Vagina (tissue), 2 donors: ENCODE measurements around the gene TMEM203. TPM values are rescaled to one million over a fixed set of nuclear protein-coding genes. Genes with fewer than 3 reads are reported as not detected.

Experiments
- DNase-seq, 2 donors: peaks; one replicate each; pipeline ENCODE4 v3.0.0-alpha.2; 2017; ENCODE audit errors: extremely low spot score in 2 of 2
- H3K27ac ChIP-seq: fragments of 200-600 bp; sonication (generic); one replicate; pipeline ENCODE4 v1.5.1; 2019
- H3K27me3 ChIP-seq: fragments of 200-600 bp; sonication (generic); one replicate; pipeline ENCODE4 v1.5.1; 2019
- H3K36me3 ChIP-seq, 2 donors: fragments of 200-600 bp; sonication (generic); one replicate each; pipeline ENCODE4 v1.5.1; 2017 to 2019
- H3K4me1 ChIP-seq: fragments of 200-600 bp; sonication (generic); one replicate; pipeline ENCODE4 v1.5.1; 2019
- H3K4me3 ChIP-seq, 2 donors: fragments of 200-600 bp; sonication (generic); 1 replicate in 1 of 2; 2 replicates in 1 of 2; pipeline ENCODE4 v1.5.1; 2016 to 2019
- H3K9me3 ChIP-seq: fragments of 200-600 bp; sonication (generic); one replicate; pipeline ENCODE4 v1.5.1; 2019
- POLR2A ChIP-seq, 2 donors: fragments of 450-650 bp; IDR thresholded peaks; one replicate each; pipeline ENCODE4 v1.6.1; 2017; ENCODE audit warnings: antibody characterized with exemption in 2 of 2, mild to moderate bottlenecking in 2 of 2, moderate library complexity in 2 of 2
- POLR2AphosphoS5 ChIP-seq, 2 donors: sonication (generic); formaldehyde crosslinking; IDR thresholded peaks; one replicate each; pipeline ENCODE4 v1.9.0; 2017; ENCODE audit warnings: antibody characterized with exemption in 2 of 2, mild to moderate bottlenecking in 2 of 2, low read depth in 1 of 2; ENCODE audit not compliant: insufficient read depth in 1 of 2
- intact Hi-C: fragments of 100-400 bp; cut with DNase I; formaldehyde crosslinking; loops from one replicate; pipeline ENCODE4 v1.15.1; 2023
- total RNA-seq: library from RNA; depleted of rRNA; stranded (reverse); fragments of >200 nt; gene quantifications from one replicate; pipeline ENCODE4 v1.2.3, GENCODE V29; 2016
- TF ChIP-seq, protein P1 (sequence below), 3 experiments: fragments of 450-650 bp in 2 of 3; fragments of 200-600 bp in 1 of 3; sonication (generic) in 1 of 3; IDR thresholded peaks; one replicate each; pipeline ENCODE4 v1.5.1; 2017 to 2019; ENCODE audit warnings: antibody characterized with exemption in 3 of 3, mild to moderate bottlenecking in 2 of 3, moderate library complexity in 2 of 3

Gene TMEM203
- total RNA-seq, 1 donor from 2014 or later, result 24.6 TPM

DNA sequence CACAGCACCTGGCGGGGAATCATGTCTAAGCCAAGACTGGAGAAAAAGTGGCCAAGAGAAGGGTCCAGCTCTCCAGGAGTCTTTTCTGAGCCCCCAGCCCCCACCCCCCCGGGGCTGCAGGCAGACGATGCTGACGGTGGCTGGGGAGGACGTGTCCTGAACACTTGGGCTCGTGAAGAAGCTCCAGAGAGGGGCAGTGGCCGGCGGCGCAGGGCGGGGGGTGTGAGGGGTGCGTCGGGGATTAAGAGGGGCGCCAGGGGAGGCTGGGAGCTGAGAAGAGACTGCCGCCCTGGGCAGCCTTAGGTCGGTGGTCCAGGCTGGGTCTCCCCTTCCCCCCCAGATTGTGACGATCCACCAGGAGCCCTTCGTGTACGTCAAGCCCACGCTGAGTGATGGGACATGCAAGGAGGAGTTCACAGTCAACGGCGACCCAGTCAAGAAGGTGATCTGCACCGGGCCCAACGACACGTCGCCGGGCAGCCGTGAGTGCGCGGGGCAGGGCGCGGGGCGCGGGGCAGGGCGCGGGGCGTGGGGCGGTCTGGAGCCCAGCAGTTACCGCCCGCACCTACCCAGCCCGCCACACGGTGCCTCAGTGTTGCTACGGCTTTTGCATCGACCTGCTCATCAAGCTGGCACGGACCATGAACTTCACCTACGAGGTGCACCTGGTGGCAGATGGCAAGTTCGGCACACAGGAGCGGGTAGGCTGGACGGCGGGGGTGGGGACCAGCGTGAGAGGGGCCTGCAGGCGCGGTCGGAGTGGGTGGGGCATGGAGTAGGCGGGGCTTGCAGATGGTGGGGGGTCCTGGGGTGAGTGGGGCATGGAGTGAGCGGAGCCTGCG, 44.5 kb downstream of the TMEM203 start:
- H3K27me3 ChIP-seq, result peaks cover 26% of the 10 kb centered on the region
- no peak for DNase-seq
- peaks cover 37% of the 10 kb centered on the region for H3K4me1 ChIP-seq
- no peak overlapping the region for H3K27ac ChIP-seq
- intact Hi-C loops, result loop anchor here (10.0 kb wide), 1 partner anchor 254 kb away; no protein-coding TSS in a partner anchor
- no peaks in the 10 kb centered on the region for H3K36me3 ChIP-seq
- no peak for TF ChIP-seq POLR2A (IDR thresholded peaks at IDR 0.05)
- TF ChIP-seq, protein P1, sequence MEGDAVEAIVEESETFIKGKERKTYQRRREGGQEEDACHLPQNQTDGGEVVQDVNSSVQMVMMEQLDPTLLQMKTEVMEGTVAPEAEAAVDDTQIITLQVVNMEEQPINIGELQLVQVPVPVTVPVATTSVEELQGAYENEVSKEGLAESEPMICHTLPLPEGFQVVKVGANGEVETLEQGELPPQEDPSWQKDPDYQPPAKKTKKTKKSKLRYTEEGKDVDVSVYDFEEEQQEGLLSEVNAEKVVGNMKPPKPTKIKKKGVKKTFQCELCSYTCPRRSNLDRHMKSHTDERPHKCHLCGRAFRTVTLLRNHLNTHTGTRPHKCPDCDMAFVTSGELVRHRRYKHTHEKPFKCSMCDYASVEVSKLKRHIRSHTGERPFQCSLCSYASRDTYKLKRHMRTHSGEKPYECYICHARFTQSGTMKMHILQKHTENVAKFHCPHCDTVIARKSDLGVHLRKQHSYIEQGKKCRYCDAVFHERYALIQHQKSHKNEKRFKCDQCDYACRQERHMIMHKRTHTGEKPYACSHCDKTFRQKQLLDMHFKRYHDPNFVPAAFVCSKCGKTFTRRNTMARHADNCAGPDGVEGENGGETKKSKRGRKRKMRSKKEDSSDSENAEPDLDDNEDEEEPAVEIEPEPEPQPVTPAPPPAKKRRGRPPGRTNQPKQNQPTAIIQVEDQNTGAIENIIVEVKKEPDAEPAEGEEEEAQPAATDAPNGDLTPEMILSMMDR (IDR thresholded peaks at IDR 0.05), result no peak
- no peak overlapping the region for H3K4me3 ChIP-seq
- H3K9me3 ChIP-seq, result no peaks in the 10 kb centered on the region

DNA sequence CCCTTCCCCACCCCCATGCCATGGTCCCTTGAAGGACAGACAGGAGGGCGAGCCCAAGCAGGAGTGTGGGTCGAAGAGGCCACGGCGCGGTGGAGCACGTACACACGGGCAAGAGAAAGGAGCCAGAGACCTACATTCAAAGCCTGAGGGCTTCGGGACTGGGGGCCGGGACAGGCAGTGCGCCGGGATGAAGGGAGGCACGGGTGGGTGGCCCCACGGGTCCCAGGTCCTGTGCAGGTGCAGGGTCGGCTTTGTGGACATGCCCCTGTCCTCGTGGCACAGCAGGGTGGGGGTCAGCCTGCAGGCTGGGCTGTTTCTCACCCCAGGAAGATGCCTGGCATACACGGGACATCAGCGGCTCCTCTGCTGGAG, 45.4 kb downstream of the TMEM203 start:
- H3K4me3 ChIP-seq, result no peak overlapping the region
- H3K27ac ChIP-seq, result no peak overlapping the region
- TF ChIP-seq, protein P1 (IDR thresholded peaks at IDR 0.05), result no peak
- no peak for TF ChIP-seq POLR2AphosphoS5 (IDR thresholded peaks at IDR 0.05; ENCODE audit: insufficient read depth in 1 of 2, low read depth in 1 of 2)
- TF ChIP-seq POLR2A (IDR thresholded peaks at IDR 0.05), result no peak
- intact Hi-C loops, result loop anchor here (10.0 kb wide), 1 partner anchor 255 kb away; no protein-coding TSS in a partner anchor
- H3K9me3 ChIP-seq, result no peaks in the 10 kb centered on the region
- peaks cover 21% of the 10 kb centered on the region for H3K27me3 ChIP-seq
- no peaks in the 10 kb centered on the region for H3K36me3 ChIP-seq
- DNase-seq, result no peak
- peaks cover 37% of the 10 kb centered on the region for H3K4me1 ChIP-seq

DNA sequence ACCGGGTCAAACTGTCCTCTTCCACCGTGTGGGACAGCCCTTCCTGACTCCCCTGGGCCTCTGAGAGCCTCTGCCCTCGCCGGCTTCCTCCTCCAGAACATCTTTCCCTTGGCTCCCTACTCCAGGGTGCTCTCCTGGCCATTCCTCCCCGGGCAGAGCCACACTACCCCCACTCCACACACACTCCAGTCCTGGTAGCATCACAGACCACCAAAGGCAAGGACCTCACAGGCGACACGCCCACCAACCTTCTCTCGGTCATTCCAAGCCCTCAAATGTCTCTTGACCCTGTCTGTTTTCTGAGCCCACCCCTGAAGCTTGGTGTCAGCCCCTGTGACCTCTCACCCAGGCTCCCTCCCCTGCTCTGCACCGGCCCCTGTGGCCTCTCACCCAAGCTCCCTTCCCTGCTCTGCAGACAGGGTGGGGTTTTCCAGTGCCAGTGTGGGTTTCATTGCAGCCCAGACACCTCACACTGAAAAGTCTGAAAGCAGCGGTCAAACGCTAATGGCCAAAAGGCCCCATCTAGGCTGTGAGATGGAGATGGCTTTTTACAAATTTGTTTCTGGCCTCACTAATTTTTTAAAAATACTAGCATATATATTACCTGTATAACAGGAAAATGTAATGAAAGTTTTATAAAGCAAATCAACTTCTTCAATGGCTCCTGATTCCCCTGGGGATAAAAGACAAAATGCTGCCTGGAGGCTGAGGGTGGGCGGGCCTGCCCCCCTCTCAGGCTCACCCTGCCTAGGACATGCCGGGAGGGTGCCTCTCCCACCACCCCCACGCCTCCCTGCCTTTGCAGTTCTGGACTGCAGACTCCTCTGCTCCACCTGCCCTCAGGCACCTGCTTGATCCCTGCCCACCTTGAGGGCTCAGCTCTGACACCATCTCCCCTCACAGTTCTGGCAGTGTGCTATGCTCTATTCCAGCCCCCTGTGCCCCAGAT, 46.1 kb downstream of the TMEM203 start:
- no peak for DNase-seq
- Histone ChIP-seq H3K36me3 (no peaks in the 10 kb centered on the region), H3K9me3 (no peaks in the 10 kb centered on the region), H3K4me1 (peaks cover 37% of the 10 kb centered on the region), H3K4me3 (no peak overlapping the region), H3K27me3 (peaks cover 18% of the 10 kb centered on the region), H3K27ac (no peak overlapping the region)
- no peak for TF ChIP-seq POLR2AphosphoS5 (IDR thresholded peaks at IDR 0.05; ENCODE audit: insufficient read depth in 1 of 2, low read depth in 1 of 2)
- TF ChIP-seq, protein P1 (IDR thresholded peaks at IDR 0.05), result no peak
- TF ChIP-seq POLR2A (IDR thresholded peaks at IDR 0.05), result no peak
- intact Hi-C loops, result loop anchor here (10.0 kb wide), 1 partner anchor 255 kb away; no protein-coding TSS in a partner anchor

GRCh38 chr9:137158625-137159024, 46.8 kb downstream of the TMEM203 start:
- Histone ChIP-seq H3K4me1 (peaks cover 37% of the 10 kb centered on the region), H3K27ac (no peak overlapping the region), H3K36me3 (no peaks in the 10 kb centered on the region), H3K9me3 (no peaks in the 10 kb centered on the region), H3K4me3 (no peak overlapping the region), H3K27me3 (peaks cover 18% of the 10 kb centered on the region)
- no peak for DNase-seq
- intact Hi-C loops, result no loop called here
- TF ChIP-seq POLR2A (IDR thresholded peaks at IDR 0.05) (no peak), POLR2AphosphoS5 (IDR thresholded peaks at IDR 0.05; ENCODE audit: insufficient read depth in 1 of 2, low read depth in 1 of 2) (no peak)
- TF ChIP-seq, protein P1 (IDR thresholded peaks at IDR 0.05), result no peak
